ENCODE results near the gene GREB1. TPM values are rescaled to one million over a fixed set of nuclear protein-coding genes. Genes with fewer than 3 reads are reported as not detected.
A peak's percentile ranks its signal among the peaks of the same experiment; 100 is the strongest.

Gene GREB1
- total and polyA plus RNA-seq, 7 experiments from 2014 or later: 0.14 to 0.82 (median 0.25) TPM; not detected in 3

DNA sequence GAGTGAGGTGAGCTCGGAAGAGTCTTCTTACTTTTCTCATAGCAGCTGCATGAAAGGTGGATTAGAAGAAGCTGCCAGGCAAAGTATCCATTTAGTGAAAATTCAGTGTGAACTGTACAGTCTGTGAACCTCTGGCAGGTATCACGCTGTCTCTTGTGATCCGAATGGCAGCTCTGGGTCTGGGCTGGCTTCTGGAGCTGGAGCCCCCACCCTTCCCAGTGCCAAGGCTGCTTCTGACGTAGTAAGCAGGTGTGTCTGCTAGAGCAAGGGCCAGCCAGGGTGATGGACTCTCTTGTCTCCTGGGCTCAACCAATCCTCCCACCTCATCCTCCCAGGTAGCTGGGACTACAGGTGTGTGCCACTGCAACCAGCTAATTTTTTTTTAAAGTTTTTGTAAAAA lies 150.1 kb downstream of the GREB1 start:
- Mint-ChIP-seq H3K27ac (peak overlapping the region in 1 of 9 donors; percentile 44), H3K4me3 (no peak overlapping the region), H3K9me3 (no peaks in the 10 kb centered on the region), H3K4me1 (peaks cover 7 to 21% (median 13%) of the 10 kb centered on the region in 7 donors), H3K36me3 (peaks cover 0 to 5% (median 0%) of the 10 kb centered on the region in 5 donors), H3K27me3 (peaks cover 0 to 42% (median 5%) of the 10 kb centered on the region in 5 donors)
- POLR2A ChIA-PET: interaction anchor here (0.6 kb wide), 1 partner anchor 63 kb away, joined by 3 read pairs; no protein-coding TSS in a partner anchor
- no peak overlapping the region for H3K4me3 ChIP-seq (ENCODE audit: low read length)
- no peak for DNase-seq
- no peaks in the 10 kb centered on the region for H3K9me3 ChIP-seq (ENCODE audit: control insufficient read depth in 2 of 3, low read length in 3 of 3)
- no peaks in the 10 kb centered on the region for H3K27me3 ChIP-seq (ENCODE audit: control insufficient read depth in 2 of 2, insufficient read depth in 2 of 2, low read length in 2 of 2)
- H3K27ac ChIP-seq (ENCODE audit: low read depth, low read length): no peak overlapping the region
- intact Hi-C loops (cut with micrococcal nuclease): loop anchor here in 1 of 2 donors (10.0 kb wide), 1 partner anchor 549 kb away; a partner anchor contains a TSS
- no peaks in the 10 kb centered on the region for H3K36me3 ChIP-seq (ENCODE audit: control insufficient read depth in 2 of 3, insufficient read depth in 3 of 3, low read length in 3 of 3)
- CTCF ChIA-PET: interaction anchor here (0.7 to 1.2 kb wide), 4 partner anchors 9 to 97 kb away, joined by 3 to 4 read pairs (median 4); no protein-coding TSS in a partner anchor
- ATAC-seq: no peak
- peaks cover 3 to 7% of the 10 kb centered on the region in 2 donors for H3K4me1 ChIP-seq (ENCODE audit: control insufficient read depth in 2 of 2, insufficient read depth in 2 of 2, low read length in 2 of 2)

DNA sequence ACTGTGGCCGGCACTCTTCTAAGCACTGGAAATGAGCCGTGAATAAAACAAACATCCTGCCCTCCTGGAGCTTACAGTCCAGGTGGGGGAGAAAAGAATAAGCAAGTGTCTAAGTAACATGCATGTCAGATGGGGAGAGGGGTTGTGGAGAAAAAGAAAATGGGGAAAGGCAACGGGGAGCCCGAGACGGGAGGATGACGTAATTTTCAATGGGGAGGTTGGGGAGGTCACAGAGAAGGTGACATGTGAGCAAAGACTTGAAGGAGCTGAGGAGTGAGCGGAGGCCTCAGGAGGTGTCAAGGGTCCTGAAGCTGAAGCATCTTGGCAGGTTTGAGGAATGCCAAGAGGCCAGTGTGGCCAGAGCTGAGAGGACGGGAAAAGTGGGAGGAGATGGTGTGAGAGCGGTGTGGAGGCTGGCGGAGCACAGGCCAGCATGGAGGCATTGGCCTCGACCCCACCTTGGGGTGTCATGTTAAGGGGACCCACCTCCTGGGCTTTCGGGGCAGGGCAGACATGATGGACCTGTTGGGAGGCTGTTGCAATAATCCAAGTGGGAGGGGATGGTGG lies 151.1 kb downstream of the GREB1 start:
- DNase-seq (no peak), ATAC-seq (no peak)
- intact Hi-C loops (cut with micrococcal nuclease): loop anchor here in 1 of 2 donors (5.0 to 10.0 kb wide), 2 partner anchors 218 to 550 kb away; partner anchors contain the start of gene E2F6
- CTCF ChIA-PET: interaction anchor here (0.9 to 1.2 kb wide), 2 partner anchors 8 to 96 kb away, joined by 3 to 4 read pairs; no protein-coding TSS in a partner anchor
- H3K36me3 Mint-ChIP-seq: peaks cover 0 to 5% (median 0%) of the 10 kb centered on the region in 5 donors
- Histone ChIP-seq H3K9me3 (ENCODE audit: control insufficient read depth in 2 of 3, low read length in 3 of 3) (no peaks in the 10 kb centered on the region), H3K27ac (ENCODE audit: low read depth, low read length) (no peak overlapping the region), H3K4me1 (ENCODE audit: control insufficient read depth in 2 of 2, insufficient read depth in 2 of 2, low read length in 2 of 2) (peaks cover 3 to 7% of the 10 kb centered on the region in 2 donors), H3K27me3 (ENCODE audit: control insufficient read depth in 2 of 2, insufficient read depth in 2 of 2, low read length in 2 of 2) (no peaks in the 10 kb centered on the region), H3K4me3 (ENCODE audit: low read length) (no peak overlapping the region), H3K36me3 (ENCODE audit: control insufficient read depth in 2 of 3, insufficient read depth in 3 of 3, low read length in 3 of 3) (no peaks in the 10 kb centered on the region)
- no peaks in the 10 kb centered on the region for H3K9me3 Mint-ChIP-seq
- peaks cover 7 to 21% (median 14%) of the 10 kb centered on the region in 7 donors for H3K4me1 Mint-ChIP-seq
- peaks cover 0 to 37% (median 5%) of the 10 kb centered on the region in 5 donors for H3K27me3 Mint-ChIP-seq
- POLR2A ChIA-PET: no interaction called here
- H3K4me3 Mint-ChIP-seq: no peak overlapping the region
- no peak overlapping the region for H3K27ac Mint-ChIP-seq

DNA sequence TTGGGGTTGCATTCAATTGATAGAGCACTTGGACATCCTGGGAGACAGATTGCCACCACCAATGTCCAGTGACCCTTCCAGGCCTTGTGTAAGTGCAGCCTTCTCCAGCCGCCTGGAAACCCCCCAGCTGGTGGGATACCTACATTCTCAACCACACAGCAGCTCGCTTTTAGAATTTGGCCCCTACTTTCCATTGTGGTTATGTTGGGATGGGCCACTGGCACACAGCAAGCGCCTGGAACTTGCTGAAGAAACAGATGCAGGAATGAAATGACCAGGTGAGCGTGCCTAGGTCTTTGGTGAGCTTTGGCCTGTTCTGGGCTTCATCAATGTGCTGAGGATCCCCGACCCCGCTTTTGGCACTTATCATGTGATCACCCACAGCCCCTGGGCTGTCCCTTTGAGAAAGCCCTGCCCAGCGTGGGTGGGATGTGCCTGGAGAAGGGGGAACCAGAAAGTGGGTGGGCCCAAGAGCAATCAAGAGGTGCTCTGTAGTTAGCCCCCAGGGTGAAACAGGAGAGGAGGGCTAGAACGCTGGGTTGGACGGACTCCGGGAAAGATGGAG lies 152.1 kb downstream of the GREB1 start:
- ATAC-seq (no peak), DNase-seq (no peak)
- peaks cover 0 to 5% (median 0%) of the 10 kb centered on the region in 5 donors for H3K36me3 Mint-ChIP-seq
- intact Hi-C loops (cut with micrococcal nuclease): loop anchor here in 1 of 2 donors (5.0 to 10.0 kb wide), 2 partner anchors 219 to 551 kb away; partner anchors contain the start of gene E2F6
- H3K4me1 Mint-ChIP-seq: peaks cover 7 to 21% (median 14%) of the 10 kb centered on the region in 7 donors
- peaks cover 3 to 7% of the 10 kb centered on the region in 2 donors for H3K4me1 ChIP-seq (ENCODE audit: control insufficient read depth in 2 of 2, insufficient read depth in 2 of 2, low read length in 2 of 2)
- H3K4me3 Mint-ChIP-seq: no peak overlapping the region
- ChIA-PET CTCF (interaction anchor here (0.6 kb wide), 1 partner anchor 89 kb away, joined by 3 read pairs; no protein-coding TSS in a partner anchor), POLR2A (no interaction called here)
- no peak overlapping the region for H3K27ac ChIP-seq (ENCODE audit: low read depth, low read length)
- H3K27me3 Mint-ChIP-seq: peaks cover 0 to 33% (median 5%) of the 10 kb centered on the region in 5 donors
- H3K27me3 ChIP-seq (ENCODE audit: control insufficient read depth in 2 of 2, insufficient read depth in 2 of 2, low read length in 2 of 2): no peaks in the 10 kb centered on the region
- H3K9me3 Mint-ChIP-seq: no peaks in the 10 kb centered on the region
- no peaks in the 10 kb centered on the region for H3K36me3 ChIP-seq (ENCODE audit: control insufficient read depth in 2 of 3, insufficient read depth in 3 of 3, low read length in 3 of 3)
- peak overlapping the region in 1 of 9 donors; percentile 41 for H3K27ac Mint-ChIP-seq
- no peak overlapping the region for H3K4me3 ChIP-seq (ENCODE audit: low read length)
- H3K9me3 ChIP-seq (ENCODE audit: control insufficient read depth in 2 of 3, low read length in 3 of 3): no peaks in the 10 kb centered on the region

DNA sequence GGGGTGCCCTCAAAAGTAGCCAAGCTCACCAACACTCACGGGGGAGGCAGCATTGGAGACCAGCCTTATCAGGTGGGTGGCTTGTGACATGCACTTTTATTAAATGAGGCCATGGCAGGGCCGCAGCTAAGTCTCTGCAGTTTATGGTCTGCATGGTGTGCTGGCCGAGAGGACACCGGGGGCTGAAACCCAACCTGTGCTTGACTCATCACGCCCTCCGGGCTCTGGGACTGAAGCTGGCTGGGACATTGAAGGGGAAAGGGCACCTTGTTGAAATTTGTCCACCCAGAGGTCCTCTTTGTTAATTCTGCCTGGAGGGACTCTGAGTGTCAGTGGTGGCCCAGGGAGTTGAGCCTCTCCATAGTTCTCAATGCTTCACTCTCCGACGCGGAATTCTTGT lies 153.9 kb downstream of the GREB1 start:
- Mint-ChIP-seq H3K27ac (no peak overlapping the region), H3K36me3 (peaks cover 0 to 5% (median 0%) of the 10 kb centered on the region in 5 donors), H3K9me3 (no peaks in the 10 kb centered on the region), H3K4me3 (peak overlapping the region in 3 of 10 donors; percentile 55 to 72 (median 60)), H3K4me1 (peaks cover 7 to 15% (median 13%) of the 10 kb centered on the region in 7 donors), H3K27me3 (peaks cover 0 to 24% (median 5%) of the 10 kb centered on the region in 5 donors)
- POLR2A ChIA-PET: no interaction called here
- CTCF ChIA-PET: interaction anchor here (0.6 to 4.1 kb wide), 9 partner anchors 9 to 1319 kb away, joined by 3 to 20 read pairs (median 4); no protein-coding TSS in a partner anchor
- H3K27ac ChIP-seq (ENCODE audit: low read depth, low read length): no peak overlapping the region
- H3K9me3 ChIP-seq (ENCODE audit: control insufficient read depth in 2 of 3, low read length in 3 of 3): no peaks in the 10 kb centered on the region
- H3K4me1 ChIP-seq (ENCODE audit: control insufficient read depth in 2 of 2, insufficient read depth in 2 of 2, low read length in 2 of 2): peaks cover 3 to 7% of the 10 kb centered on the region in 2 donors
- DNase-seq (no peak), ATAC-seq (no peak)
- H3K36me3 ChIP-seq (ENCODE audit: control insufficient read depth in 2 of 3, insufficient read depth in 3 of 3, low read length in 3 of 3): no peaks in the 10 kb centered on the region
- no peak overlapping the region for H3K4me3 ChIP-seq (ENCODE audit: low read length)
- intact Hi-C loops (cut with micrococcal nuclease): loop anchor here (1.0 to 10.0 kb wide), 5 partner anchors 59 to 1319 kb away; partner anchors contain the start of genes E2F6 (in 1 of the 2) and LPIN1 (in 1 of the 2)
- H3K27me3 ChIP-seq (ENCODE audit: control insufficient read depth in 2 of 2, insufficient read depth in 2 of 2, low read length in 2 of 2): no peaks in the 10 kb centered on the region

DNA sequence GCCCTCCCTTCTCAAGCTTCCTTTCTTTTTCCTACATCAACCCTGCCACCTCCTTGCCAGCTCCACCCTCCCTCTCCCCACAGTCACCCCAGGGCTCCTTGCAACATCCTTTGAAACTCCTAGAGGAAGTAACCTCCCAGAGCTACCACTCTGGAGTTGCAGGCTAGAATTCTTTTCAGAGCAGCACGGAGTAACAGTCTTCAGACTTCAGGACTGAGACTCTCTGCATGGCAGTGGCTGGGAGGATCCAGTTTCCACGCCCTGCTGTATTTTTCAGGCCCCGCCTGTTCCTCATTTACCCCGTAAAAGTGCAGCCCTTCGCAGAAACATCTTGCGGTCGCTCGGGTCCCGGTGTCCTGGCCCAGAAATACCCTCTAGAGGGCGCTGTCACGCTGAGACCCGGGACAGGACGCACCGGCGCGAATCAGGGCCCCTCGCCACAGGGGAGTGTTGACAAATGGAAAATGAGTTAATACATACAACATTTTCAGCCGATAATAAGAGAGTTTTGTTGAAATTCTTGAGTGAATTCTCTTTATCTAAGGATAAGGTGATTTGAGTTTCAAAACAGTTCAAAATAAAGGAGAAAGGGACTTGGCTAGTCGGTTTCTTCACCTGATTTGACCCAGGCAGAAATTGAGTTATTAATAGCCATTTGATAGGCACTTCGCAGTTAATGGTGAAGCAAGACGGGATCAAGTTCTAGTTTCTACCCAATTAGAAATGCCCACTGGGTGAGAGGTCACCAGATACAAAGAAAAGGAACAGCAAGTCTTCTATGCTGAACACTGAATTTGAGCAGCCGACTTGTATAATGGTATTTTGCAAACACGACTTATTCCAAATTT lies 154.6 kb downstream of the GREB1 start:
- POLR2A ChIA-PET: no interaction called here
- H3K27ac Mint-ChIP-seq: peak overlapping the region in 2 of 9 donors; percentile 38 to 77
- peaks cover 7 to 19% (median 13%) of the 10 kb centered on the region in 7 donors for H3K4me1 Mint-ChIP-seq
- Histone ChIP-seq H3K36me3 (ENCODE audit: control insufficient read depth in 2 of 3, insufficient read depth in 3 of 3, low read length in 3 of 3) (no peaks in the 10 kb centered on the region), H3K9me3 (ENCODE audit: control insufficient read depth in 2 of 3, low read length in 3 of 3) (no peaks in the 10 kb centered on the region), H3K4me1 (ENCODE audit: control insufficient read depth in 2 of 2, insufficient read depth in 2 of 2, low read length in 2 of 2) (peaks cover 3 to 7% of the 10 kb centered on the region in 2 donors), H3K27ac (ENCODE audit: low read depth, low read length) (no peak overlapping the region), H3K4me3 (ENCODE audit: low read length) (peak overlapping the region; percentile 25), H3K27me3 (ENCODE audit: control insufficient read depth in 2 of 2, insufficient read depth in 2 of 2, low read length in 2 of 2) (no peaks in the 10 kb centered on the region)
- ATAC-seq (peak; percentile 93), DNase-seq (peak; percentile 62 to 82 (median 72))
- intact Hi-C loops (cut with micrococcal nuclease): loop anchor here (1.0 to 10.0 kb wide), 5 partner anchors 58 to 1318 kb away; partner anchors contain the start of genes E2F6 (in 1 of the 2) and LPIN1 (in 1 of the 2)
- CTCF ChIA-PET: interaction anchor here (0.6 to 4.1 kb wide), 12 partner anchors 8 to 1319 kb away, joined by 3 to 20 read pairs (median 4); no protein-coding TSS in a partner anchor
- H3K36me3 Mint-ChIP-seq: peaks cover 0 to 5% (median 0%) of the 10 kb centered on the region in 5 donors
- peaks cover 0 to 21% (median 5%) of the 10 kb centered on the region in 5 donors for H3K27me3 Mint-ChIP-seq
- peak overlapping the region; percentile 25 to 73 (median 54) for H3K4me3 Mint-ChIP-seq
- no peaks in the 10 kb centered on the region for H3K9me3 Mint-ChIP-seq

Measured in naive thymus-derived CD4-positive, alpha-beta T cell (primary cell).